SH-SY5Y (cell line): ENCODE data around the gene DMD.

Experiments used
- GATA2 ChIP-seq: IDR thresholded peaks from 2 replicates; pipeline ENCODE4 v1.6.1; 2011; ENCODE audit warnings: mild to moderate bottlenecking, low read depth, low read length
- GATA3 ChIP-seq: IDR thresholded peaks from 2 replicates; pipeline ENCODE4 v1.6.1; 2011; ENCODE audit warnings: low read depth, mild to moderate bottlenecking, low read length, moderate library complexity

DNA sequence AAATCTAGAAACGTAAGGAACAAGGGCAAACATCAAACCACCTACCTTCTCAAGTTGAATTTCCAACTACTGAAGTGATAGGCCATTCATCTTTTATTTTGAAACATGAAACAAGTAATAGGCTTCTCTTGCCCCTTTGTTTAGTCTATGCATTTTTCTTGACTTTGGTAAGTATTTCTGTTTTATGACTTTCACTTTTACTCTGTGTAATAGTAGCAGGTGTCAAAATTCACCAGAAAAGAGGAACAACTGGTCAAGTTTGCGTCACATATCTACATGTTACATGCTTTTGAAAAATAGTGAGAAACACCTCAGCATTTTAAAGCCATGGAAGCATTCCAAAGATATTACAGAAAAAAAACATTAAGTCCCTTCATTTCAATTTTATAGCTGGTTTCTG, 1982.4 kb downstream of the DMD start:
- TF ChIP-seq GATA2 (no peak), GATA3 (no peak)
